Measurements from ENCODE around the gene LPIN3.

The LPIN3 gene

DNA sequence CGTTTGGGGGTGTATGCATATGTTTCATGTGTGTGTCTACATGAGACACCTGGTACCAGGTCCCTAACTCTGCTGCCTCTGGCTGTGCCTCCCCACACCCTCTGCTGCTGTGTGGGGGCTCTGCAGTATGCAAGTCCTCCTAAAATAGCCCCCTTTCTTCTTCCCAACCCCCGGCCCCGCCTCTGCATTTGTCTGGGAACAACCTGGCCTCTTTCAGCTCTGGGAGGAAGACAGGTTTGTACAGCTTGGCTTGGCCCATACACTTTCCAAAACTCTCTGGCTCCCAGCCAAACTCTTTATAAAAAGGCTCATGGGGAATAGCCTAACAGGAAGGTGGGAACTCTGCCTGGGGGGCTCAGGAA lies 53.1 kb downstream of the LPIN3 start:
- no peak for DNase-seq (ENCODE audit: low read depth)

DNA sequence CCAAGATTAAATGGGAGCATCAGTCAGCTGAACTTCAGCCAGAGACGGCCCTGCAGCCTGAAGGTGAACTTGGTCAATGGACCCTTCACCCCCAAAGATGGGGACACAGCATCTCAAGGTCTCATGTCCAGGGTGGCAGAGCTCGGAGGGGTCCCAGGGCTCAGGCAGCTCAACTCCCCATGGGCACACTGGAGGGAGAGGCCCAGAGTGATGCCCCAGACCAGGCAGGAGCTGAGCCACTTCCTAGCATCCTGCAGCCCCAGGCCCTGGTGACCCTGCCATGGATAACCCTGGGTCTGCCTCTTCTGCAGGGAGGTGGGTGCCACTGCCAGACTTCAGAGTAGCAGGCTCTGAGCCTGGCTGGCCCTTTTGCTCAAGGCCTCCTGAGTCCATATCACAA lies 53.5 kb downstream of the LPIN3 start:
- DNase-seq (ENCODE audit: low read depth): no peak

DNA sequence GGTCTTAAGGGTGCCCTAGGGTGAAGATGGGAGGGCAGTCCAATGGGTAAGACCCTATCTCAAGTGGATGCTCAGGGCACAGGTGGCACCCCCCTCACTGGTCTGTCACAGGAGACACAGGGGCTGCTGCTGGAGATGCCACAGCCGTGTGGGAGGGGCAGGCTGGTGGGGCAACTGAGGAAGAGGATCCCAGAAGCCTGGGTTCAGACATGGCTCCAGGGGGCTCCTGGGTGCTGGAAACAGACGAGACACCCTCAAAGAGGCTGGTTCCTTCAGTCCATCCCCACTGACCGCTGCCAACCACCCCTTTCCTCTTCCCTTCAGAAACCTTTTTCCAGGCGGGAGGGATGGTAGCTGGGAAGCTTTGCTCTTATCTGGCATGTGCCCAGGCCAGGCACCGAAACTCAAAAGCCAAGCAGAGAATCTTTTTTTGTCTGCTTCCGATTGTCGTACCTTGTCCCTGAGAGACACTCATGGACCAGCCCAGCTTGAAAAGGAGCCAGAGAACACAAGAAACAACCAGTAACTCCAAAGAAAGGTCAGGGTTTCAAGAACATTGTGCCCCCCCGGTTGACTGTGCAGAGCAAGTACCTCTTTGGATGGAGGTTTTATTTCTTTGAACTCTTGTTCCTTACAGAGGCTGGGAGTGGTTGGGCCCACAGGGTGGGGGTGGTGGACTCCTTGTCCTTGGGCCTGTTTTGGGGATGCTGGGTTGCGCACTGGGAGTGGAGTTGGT lies 54.5 kb downstream of the LPIN3 start:
- DNase-seq (ENCODE audit: low read depth): no peak

DNA sequence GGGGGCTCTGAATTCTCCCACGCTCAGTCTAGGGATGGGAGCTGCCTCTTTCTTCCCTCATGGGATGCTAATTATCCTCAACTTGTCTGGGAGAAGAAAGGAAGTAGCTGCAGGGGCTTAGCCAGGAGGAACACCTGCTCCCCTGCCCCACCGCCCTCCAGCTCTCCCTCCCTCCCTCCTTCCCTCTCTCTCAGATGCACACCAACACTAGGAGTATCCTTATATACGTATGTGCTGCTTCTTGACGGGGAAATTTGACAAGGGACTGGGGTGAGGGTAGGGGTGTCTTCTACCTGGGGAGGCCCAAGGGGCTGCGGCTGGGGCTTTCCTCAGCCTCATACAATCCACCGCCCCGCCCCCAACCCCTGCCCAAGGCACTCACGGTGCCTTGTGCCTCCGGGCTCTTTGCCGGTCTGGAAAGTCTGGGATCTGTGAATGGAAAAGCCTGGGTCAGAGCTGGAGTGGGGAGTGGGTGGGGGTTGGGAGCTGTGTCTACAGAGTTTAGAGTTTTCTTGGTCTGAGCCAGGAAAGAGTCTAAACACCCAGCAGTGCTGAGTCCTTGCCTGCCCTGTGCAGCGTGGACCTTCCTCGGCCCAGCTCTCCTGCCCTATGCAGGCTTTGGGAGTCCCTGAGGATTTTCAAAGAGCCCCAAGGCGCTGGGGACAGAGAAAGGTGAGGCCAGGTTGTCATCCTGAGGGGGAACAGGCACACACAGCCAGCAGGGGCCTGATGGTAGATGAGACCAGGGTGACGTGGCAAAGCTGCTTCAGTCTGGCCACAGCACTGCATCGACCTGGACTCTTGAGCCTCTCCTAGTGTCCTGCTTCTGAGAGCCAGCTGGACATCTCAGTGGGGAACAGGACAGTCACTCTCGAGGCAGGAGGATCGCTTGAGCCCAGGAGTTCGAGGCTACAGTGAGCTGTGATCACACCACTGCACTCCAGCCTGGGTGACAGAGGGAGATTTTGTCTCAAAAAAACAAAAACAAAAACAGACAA lies 55.3 kb downstream of the LPIN3 start:
- no peak for DNase-seq (ENCODE audit: low read depth)

DNA sequence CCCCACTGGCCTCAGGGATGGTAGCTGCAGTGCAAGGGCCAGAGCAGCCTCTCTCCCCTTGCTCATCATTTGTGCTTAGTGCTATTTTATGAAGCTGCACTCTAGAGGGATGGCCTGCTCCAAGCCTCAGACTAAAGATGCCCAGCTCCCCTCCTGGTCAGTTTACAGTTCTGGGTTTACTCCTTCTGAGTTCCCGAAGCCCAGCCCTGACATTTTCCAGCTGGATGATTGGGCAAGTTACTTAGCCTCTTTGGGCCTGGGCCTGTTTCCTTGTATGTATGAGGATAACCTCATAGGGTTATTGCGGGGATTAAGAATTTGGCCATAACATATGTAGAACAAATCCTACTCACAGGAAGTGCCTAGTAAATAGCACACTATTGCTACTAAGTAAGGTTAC lies 57.8 kb downstream of the LPIN3 start:
- DNase-seq (ENCODE audit: low read depth): no peak

DNA sequence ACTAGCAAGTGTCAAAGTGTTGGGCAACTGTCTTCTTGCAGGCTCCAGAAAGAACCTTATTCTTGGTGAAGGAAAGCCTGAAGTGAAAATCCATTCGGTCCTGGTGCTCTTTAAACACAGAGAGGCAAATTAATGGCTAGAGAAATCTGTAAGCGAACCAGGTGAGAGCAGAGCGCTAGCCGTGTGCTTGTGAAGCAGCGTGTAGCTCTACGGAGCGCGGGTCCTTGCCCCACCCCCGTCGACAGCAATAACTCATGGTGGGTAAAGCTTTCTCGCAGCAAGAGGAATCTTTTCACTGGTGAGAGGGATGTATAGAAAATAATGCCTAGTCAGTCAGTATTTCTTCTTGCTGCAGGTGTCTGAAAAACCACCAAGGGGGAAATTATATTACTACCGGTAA lies 63.0 kb downstream of the LPIN3 start:
- DNase-seq (ENCODE audit: low read depth): no peak

DNA sequence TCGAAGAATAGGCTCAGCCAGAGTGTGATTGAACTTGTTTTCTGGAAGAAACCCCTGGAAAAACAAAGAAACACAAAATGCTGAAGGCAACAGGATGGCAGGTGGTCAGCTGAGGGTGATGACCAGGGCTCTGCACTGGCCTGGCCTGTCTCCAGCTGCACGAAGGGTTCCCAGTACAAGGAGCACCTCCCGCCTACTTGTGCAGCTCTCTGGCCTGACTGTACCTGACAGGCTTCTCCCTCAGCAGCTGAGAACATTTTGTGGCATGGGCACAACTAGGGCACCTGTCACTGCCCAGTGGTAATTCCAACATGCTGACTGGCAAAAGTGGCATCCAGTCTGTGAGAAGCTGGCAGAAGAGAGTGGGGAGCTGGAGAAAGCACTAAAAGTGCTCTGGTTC lies 64.8 kb downstream of the LPIN3 start:
- no peak for DNase-seq (ENCODE audit: low read depth)

DNA sequence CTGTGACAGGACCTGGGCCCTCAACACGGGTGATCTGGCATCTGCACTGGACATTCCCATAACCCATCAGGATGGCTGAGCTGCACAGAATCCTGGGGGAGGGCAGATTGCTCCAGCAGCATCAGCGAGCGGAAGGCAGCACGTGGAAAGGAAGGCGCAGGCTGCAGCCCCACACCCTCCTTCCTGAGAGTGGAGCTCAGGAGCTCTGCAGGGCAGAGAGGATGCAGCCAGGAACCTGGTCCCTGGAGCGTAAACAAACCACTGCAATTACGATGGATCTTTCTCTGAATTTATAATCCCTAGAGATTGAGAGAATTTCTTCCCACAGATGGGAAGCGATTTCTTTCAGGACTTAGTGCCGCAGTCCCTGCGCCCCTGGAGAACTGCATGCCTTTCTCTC lies 65.7 kb downstream of the LPIN3 start:
- no peak for DNase-seq (ENCODE audit: low read depth)

DNA sequence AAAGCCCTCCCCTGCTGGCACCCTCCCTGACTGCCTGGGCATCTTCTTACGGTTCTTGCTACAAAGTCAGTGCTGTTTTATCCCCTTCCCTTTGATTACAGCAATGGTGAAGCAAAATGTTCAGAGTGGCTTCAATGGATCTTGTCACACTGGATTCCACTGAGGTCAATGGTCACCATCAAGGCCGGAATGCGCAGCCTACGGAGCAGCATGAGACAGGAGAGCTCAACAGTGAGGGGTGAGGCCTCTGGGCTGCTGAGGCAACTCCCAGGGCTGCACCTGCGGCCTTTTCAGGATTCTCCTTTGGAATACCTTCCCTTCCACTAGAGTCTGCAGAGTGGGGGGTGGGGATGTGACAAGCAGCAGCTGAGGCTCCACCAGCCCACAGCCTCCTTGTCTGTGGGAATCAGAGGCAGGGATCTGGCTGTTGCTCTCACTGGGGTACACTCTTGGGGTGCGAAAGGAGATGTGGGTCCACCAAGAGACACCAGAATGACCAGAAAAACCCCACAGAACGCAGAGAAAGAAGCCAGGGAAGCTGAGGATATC lies 66.3 kb downstream of the LPIN3 start:
- DNase-seq (ENCODE audit: low read depth): no peak

DNA sequence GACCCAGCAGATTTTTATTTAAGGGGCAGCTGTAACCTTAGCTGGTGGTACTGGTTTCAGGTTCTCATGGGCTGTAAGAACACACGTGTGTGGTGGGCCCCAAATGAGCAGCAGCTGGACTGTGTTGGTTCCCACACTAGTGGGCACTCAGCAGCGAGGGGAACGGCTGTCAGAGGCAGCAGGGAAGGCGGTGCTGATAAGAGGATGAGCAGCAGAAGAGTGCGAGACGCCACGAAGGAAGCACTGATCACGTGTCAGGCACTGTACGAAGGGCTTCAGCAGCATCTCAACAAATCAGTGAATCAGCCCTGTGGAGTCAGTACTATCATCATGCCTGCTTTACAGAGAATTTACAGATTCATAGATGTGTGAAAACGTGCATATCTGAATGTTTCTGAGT lies 67.0 kb downstream of the LPIN3 start:
- no peak for DNase-seq (ENCODE audit: low read depth)

DNA sequence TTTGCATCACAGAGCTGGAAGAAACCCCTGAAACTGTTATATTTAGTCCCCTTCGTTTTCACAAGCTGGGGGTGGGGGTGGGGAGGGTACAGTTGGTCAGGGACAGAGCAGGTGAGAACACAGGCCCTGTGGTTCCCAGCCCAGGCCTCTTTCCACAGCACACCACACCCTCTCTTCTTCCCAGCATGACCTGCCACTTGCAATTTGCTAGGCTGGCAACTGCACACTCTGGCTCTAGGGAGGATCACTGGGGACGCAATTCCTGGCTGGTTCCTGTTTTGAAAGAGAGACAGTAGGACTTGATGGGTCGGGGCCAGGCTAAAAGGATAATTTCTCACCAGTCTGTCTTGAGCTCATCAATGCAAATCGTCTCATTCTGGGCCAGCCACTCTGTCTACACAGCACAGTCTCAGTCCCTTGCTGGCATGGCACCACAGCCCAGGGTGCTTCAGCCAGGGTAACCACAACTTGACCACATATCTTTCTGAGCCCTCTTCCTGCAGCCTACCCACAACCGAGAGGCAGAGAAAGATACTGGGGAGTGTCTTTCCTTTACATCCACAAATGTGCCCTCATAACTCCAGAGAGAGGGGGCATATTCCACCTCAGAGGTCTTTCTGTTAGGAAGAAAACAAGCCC lies 67.7 kb downstream of the LPIN3 start:
- no peak for DNase-seq (ENCODE audit: low read depth)

DNA sequence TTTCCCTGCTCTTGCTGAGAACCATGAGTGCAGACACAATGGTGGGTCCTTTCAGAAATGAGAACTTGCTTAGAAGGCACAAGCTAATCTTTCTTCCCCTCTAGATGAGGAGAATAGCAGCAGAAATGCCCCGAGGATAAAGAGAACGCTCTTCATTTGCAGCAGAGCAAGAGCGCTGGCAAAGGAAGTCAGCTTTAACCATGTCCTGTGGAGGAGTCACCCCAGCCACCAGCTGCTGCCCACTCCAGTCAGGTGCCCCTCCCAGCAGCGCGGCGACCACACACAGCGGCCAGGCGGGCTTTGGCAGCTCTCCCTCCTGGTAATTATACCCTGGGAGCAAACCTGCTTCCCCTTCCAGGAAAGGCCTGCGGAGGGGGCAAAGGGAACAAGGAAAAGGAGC lies 68.4 kb downstream of the LPIN3 start:
- no peak for DNase-seq (ENCODE audit: low read depth)

All from stimulated activated CD8-positive, alpha-beta memory T cell treated with anti-CD3 and anti-CD28 coated beads, Interleukin-12 subunit alpha, Interleukin-12 subunit beta, amount 100 ng/mL, for 4 hours (primary cell).